HuH-7 (cell line): ENCODE measurements around the gene ELP2.
A peak's percentile ranks its signal among the peaks of the same experiment; 100 is the strongest.
"Not testable (repeated sequence)": the region's sequence is repeated elsewhere in the genome, so short reads cannot be mapped to it uniquely, and the experiment has no call there.

Source experiments
- DNase-seq: peaks from one replicate; pipeline ENCODE4 v3.0.0; 2011; ENCODE audit warnings: low spot score

Gene ELP2

GRCh38 chr18:36129300-36130038 lies at the start of gene ELP2, which contains the start of gene SLC39A6:
TSS of gene ELP2 (plus strand) at chr18:36129899. CDS start at chr18:36129934, 35 bp downstream.
TSS of gene SLC39A6 (minus strand) at chr18:36129340. CDS start at chr18:36127007, 2,333 bp downstream.
- peak; percentile 87 for DNase-seq

DNA sequence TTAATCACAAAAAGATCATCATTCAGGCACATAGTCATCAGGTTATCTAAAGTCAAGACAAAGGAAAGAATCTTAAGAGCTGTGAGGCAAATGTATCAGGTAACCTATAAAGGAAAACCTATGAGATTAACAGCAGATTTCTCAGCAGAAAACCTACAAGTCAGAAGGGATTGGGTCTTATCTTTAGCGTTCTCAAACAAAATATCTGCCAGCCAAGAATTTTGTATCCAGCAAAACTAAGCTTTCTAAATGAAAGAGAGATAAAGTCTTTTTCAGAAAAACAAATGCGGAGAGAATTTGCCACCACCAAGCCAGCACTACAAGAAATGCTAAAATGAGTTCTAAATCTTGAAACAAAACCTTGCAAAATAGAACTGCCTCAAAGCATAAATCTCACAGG lies 48.6 kb upstream of the ELP2 start:
- not testable (repeated sequence) for DNase-seq

- DNase-seq, result no peak
Measured at GRCh38 chr18:36083729-36084128, 46.0 kb upstream of the ELP2 start.

DNA sequence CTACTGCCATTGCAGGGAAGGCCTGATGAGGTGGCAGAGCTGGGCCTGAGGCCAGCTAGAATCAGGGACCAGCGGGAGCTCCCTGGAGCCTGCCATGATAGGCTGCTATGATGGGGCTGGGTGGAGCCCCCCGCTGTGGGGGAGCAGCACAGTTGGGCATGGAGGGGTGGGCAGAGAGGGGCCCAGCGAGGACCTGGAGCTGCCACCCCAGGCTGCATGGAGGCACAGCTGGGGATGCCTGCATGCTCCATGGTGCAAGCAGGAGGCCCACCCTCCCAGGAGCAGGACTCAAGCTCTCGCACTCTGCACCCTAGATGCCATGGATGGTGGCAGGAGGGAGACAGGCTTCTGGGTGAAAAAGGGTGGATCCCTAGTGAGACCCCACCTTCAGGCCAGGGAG lies 44.5 kb upstream of the ELP2 start:
- no peak for DNase-seq

DNA sequence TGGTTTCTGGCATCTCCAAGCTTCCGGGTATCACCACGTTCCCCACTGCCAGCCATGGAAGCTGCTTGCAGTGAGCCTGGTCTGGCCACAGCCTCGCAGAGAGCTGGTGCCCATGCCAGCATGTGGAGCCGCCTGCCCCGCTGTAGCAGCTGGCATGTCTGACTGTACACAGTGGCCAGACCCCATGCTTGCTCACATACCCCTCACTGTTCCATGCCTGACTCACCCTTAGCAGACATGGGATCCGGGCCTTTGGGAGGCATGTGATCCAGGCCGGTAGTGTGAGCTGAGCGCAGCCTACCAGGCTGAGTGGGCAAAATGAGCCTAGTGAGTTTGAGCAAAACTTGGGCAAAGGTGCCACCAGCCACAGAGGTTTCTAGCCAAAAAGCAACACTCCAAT lies 43.5 kb upstream of the ELP2 start:
- DNase-seq, result no peak

DNA sequence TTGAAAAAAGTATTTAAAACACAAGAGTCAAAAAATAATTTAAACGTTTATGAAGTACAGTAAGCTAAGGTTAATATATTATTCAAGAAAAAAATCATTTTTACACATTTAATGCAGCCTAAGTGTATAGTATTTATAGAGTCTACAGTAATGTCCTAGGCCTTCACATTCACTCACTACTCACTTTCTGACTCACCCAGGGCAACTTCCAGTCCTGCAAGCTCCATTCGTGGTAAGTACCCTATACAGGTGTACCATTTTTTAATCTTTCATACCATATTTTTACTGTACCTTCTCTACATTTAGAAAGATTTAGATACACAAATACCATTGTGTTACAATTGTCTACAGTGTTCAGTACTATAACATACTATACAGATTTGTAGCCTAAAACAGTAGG lies 41.4 kb upstream of the ELP2 start:
- no peak for DNase-seq

DNA sequence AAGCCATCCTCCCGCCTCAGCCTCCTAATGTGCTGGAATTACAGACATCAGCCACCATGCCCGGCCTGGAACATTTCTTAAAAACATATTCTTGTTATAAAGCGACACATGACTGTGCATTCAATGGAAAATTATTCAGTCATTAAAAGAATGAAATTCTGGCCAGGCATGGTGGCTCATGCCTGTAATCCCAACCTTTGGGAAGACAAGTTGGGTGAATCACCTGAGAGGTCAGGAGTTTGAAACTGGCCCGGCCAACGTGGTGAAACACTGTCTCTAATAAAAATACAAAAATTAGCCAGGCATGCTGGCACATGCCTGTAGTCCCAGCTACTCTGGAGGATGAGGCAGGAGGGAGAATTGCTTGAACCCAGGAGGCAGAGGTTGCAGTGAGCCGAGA lies 40.7 kb upstream of the ELP2 start:
- DNase-seq, result no peak

- DNase-seq, result not testable (repeated sequence)
Measured at GRCh38 chr18:36092116-36092515, 37.6 kb upstream of the ELP2 start.

GRCh38 chr18:36094431-36094830 lies 35.3 kb upstream of the ELP2 start:
- DNase-seq, result no peak

DNA sequence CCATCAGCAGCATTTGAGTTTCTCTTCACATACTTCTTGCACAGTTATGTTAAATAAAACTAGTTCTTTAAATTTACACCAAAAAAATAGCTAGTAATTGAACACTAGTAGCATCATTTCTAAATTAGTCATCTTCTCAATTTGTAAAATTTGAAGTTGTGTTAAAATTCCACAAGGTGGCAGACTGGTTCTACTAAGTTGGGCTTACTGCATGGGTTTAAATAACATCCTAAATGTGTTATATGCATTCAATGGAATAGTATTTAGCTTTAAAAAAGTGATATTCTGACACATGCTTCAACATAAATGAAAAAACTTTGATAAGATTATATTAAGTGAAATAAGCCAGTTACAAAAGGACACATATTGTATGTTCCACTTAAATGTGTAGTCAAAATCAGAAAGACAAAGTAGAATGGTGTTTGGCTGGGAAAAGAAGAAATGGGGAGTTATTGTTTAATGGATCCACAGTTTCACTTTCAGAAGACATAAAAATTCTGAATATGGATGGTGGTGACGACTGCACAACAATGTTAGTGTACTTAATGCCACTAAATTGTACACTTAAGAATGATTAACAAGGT lies 33.7 kb upstream of the ELP2 start:
- DNase-seq, result peak; percentile 29

GRCh38 chr18:36096955-36097354 lies 32.7 kb upstream of the ELP2 start:
- no peak for DNase-seq

- DNase-seq, result no peak
Measured at GRCh38 chr18:36099311-36099710, 30.4 kb upstream of the ELP2 start.

- DNase-seq, result no peak
Measured at GRCh38 chr18:36101943-36102342, 27.8 kb upstream of the ELP2 start.

- no peak for DNase-seq
Measured at GRCh38 chr18:36104749-36105148, 24.9 kb upstream of the ELP2 start.

- DNase-seq, result no peak
Measured at GRCh38 chr18:36107477-36107876, 22.2 kb upstream of the ELP2 start.

- DNase-seq, result no peak
Measured at GRCh38 chr18:36108196-36108595, 21.5 kb upstream of the ELP2 start.

DNA sequence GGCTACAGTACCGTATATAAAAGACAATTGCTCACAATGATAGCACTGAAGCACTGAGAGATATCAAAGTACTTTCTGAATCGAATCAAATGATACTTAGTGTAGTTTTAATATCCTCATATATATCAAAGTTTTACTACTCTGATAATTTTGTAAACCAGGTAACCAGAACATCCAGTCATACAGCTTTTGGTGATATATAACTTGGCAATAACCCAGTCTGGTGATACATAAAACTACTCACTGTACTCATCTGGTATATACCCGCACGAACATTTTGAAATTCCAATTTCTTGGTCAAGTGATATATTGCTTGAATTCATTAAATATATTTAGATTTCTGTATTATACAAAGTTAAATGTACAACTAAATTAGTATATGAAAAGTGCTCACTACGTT lies 21.1 kb upstream of the ELP2 start:
- DNase-seq, result no peak

DNA sequence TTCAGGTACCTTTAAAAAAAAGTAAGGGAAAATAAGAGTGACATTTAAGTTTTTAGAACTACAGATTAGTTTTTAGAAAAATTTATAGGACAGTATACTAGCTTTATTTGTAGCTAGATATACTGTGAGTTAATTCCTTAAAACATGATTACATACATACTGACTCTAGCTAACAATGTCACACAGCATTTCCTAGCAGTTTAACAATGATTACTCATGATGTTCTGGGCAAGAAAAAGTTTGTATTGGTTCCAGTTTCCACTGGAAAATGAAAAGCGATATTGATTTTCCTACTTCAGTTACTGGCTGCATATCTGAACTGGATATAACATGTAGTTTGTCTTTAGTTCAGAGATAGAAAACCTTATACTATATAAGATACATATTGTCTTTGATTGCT lies 20.0 kb upstream of the ELP2 start:
- no peak for DNase-seq

DNA sequence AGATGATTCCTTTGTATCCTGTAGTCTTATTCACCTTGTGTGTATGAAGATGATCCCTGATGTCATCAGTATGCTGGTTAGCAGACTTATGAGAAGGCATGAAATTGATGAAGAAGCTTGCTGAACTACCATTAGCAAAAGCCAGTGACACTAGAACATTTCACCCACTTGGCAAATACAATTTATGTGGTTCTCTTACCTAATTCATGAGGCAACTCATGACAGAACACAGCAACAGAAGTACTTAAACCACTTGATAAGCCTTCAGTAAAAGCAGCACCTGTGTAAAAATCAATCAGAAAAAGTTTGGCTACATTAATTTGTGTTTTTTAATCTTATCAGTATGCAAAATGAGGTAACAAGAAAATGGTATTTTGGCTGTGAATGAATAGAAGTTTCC lies 17.4 kb upstream of the ELP2 start:
- no peak for DNase-seq

DNA sequence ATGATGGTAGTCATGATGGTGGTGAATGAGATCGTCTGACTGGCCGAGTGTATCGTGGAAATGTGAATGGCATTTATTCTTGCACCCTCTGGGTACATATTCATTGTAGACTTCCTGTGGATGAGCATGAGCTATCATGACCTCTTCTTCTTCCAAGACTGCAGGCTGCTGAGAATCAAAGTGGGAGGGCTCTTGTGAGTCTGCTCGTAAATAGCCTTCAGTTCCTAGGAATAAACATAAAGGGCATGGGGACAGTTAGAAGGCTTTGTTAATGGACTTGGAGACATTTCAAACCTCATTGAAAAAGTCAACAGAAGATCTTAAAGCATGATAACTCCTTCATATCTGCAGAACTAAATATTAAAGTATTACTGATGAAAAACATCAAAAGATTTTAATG lies 15.4 kb upstream of the ELP2 start:
- DNase-seq, result no peak

- DNase-seq, result no peak
Measured at GRCh38 chr18:36114738-36115137, 15.0 kb upstream of the ELP2 start.

DNA sequence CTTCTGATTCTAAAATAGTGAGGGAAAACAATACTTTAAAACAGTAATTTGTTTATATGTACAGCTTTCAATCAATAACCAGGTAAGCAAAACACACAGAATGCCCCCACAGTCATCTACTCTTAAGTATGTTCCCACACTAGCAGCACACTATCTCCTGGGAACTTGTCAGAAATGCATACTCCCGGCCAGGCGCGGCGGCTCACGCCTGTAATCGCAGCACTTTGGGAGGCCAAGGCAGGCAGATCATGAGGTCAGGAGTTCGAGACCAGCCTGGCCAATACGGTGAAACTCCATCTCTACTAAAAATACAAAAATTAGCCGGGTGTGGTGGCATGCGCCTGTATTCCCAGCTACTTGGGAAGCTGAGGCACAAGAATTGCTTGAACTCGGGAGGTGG lies 12.9 kb upstream of the ELP2 start:
- DNase-seq, result not testable (repeated sequence)

GRCh38 chr18:36120297-36120696 lies 9.4 kb upstream of the ELP2 start:
- DNase-seq, result no peak

DNA sequence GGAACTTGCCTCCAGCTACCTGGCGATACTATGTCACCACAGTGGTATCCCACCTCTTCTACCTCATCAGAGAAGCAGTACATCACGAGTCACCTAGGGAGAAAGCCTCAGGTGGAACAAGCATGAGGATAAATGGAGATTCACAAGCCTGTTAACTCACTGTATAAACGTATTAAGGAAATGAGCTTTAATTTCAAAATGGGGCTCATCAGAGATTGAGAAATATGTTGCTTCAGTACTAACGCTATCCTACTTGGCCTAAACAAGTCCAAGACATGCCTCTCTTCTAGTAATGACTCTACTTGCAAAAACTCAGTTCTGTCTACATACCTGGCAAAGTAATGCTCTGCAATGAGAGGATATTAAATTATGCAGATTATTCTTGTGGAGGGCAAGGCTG lies 4.9 kb upstream of the ELP2 start:
- DNase-seq, result no peak
